Type B pancreatic cell (in vitro differentiated cells): ENCODE results near the gene TBC1D8. TPM values are rescaled to one million over a fixed set of nuclear protein-coding genes. Genes with fewer than 3 reads are reported as not detected.

ENCODE experiments used
- DNase-seq: peaks from one replicate; pipeline ENCODE4 v3.0.0; 2021; ENCODE audit warnings: mixed read lengths; ENCODE audit not compliant: unreplicated experiment; ENCODE audit errors: extremely low spot score
- H3K27ac Mint-ChIP-seq: 2 replicates; pipeline ENCODE4 v1.8.0; 2021; ENCODE audit warnings: mild to moderate bottlenecking, mixed read lengths
- H3K27me3 Mint-ChIP-seq: 2 replicates; pipeline ENCODE4 v1.8.0; 2021; ENCODE audit warnings: mixed read lengths
- H3K36me3 Mint-ChIP-seq: 2 replicates; pipeline ENCODE4 v1.8.0; 2021; ENCODE audit warnings: mixed read lengths
- H3K4me1 Mint-ChIP-seq: one replicate; pipeline ENCODE4 v1.8.0; 2021; ENCODE audit warnings: mixed read lengths; ENCODE audit not compliant: unreplicated experiment
- H3K4me3 Mint-ChIP-seq: 2 replicates; pipeline ENCODE4 v1.8.0; 2021; ENCODE audit warnings: mild to moderate bottlenecking, mixed read lengths
- H3K9me3 Mint-ChIP-seq: 2 replicates; pipeline ENCODE4 v1.8.0; 2021; ENCODE audit warnings: mixed read lengths
- long read RNA-seq: library from polyadenylated mRNA; unstranded; transcript quantifications from one replicate; pipeline ENCODE4 v2.0.0, GENCODE V29; 2020
- total RNA-seq: library from RNA; stranded (reverse); gene quantifications from 2 replicates; pipeline ENCODE4 v1.2.1, GENCODE V29; 2021; ENCODE audit warnings: low replicate concordance
- TF ChIP-seq, protein P1 (sequence below): fragments of 200-600 bp; sonication (generic); conservative IDR thresholded peaks from 2 replicates; pipeline ENCODE4 v1.5.0; 2021; ENCODE audit warnings: antibody characterized with exemption, mild to moderate bottlenecking

TBC1D8 gene
- total RNA-seq = 16.1 and 20.1 TPM in 2 replicates
- long read RNA-seq, partial matches to known transcripts = 7 of 8 reads
- long read RNA-seq, other reads (novel, unspliced or antisense) = 1 of 8 reads

DNA sequence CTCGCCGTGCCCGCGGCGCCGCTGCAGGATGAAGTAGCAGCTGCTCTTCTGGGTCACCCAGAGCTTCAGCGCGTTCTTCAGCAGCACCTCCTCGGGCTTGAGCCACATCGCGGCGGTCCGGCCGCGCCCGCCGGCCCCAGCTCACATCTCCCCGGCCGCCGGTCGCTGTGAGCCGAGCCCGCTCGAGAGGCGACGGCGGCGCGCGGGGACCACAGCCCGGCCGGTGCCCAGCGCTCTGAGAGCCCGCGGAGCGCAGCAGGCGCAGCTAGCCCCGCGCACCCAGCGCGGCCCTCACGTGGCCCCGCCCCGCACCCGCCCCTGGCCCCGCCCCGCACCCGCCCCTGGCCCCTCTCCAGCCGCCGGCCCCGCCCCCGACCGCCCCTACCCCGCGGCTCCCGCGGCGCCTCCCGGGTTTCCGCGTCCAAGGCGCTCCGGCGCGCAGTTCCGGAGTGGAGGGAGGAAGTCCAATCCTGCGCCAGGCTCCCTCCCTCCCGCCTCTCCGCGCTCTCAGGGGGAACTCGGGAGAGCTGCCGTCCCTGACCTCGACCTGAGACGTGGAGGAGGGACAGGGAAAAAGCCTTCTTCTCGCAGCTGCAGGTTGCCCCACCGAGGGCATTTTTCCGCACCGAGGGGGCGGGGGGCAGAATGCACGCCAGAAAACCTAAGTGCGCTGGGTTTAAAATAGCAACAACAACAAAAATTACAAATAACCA, at the start of gene TBC1D8:
TBC1D8 (minus strand) TSS at position 237 of the 713 bp plus-strand sequence; CDS start at position 108, 129 bp downstream.
- TF ChIP-seq, protein P1, sequence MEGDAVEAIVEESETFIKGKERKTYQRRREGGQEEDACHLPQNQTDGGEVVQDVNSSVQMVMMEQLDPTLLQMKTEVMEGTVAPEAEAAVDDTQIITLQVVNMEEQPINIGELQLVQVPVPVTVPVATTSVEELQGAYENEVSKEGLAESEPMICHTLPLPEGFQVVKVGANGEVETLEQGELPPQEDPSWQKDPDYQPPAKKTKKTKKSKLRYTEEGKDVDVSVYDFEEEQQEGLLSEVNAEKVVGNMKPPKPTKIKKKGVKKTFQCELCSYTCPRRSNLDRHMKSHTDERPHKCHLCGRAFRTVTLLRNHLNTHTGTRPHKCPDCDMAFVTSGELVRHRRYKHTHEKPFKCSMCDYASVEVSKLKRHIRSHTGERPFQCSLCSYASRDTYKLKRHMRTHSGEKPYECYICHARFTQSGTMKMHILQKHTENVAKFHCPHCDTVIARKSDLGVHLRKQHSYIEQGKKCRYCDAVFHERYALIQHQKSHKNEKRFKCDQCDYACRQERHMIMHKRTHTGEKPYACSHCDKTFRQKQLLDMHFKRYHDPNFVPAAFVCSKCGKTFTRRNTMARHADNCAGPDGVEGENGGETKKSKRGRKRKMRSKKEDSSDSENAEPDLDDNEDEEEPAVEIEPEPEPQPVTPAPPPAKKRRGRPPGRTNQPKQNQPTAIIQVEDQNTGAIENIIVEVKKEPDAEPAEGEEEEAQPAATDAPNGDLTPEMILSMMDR = no peak
- Mint-ChIP-seq H3K27ac (peak within 1 kb of the TSS; percentile 37), H3K27me3 (peaks cover 21% of the 10 kb centered on the region)

GRCh38 chr2:101200676-101201075, 49.5 kb upstream of the TBC1D8 start:
- Mint-ChIP-seq H3K27me3 (no peaks in the 10 kb centered on the region), H3K4me1 (no peaks in the 10 kb centered on the region), H3K27ac (no peak overlapping the region), H3K36me3 (no peaks in the 10 kb centered on the region), H3K4me3 (no peak overlapping the region), H3K9me3 (no peaks in the 10 kb centered on the region)
- TF ChIP-seq, protein P1 = no peak
- no peak for DNase-seq

More for the DNA sequence above, at the start of gene TBC1D8:
- peaks cover 51% of the 10 kb centered on the region for H3K4me1 Mint-ChIP-seq
- peak; percentile 88 for DNase-seq
- H3K9me3 Mint-ChIP-seq = no peaks in the 10 kb centered on the region
- H3K36me3 Mint-ChIP-seq = no peaks in the 10 kb centered on the region
- H3K4me3 Mint-ChIP-seq = peak within 1 kb of the TSS; percentile 87

DNA sequence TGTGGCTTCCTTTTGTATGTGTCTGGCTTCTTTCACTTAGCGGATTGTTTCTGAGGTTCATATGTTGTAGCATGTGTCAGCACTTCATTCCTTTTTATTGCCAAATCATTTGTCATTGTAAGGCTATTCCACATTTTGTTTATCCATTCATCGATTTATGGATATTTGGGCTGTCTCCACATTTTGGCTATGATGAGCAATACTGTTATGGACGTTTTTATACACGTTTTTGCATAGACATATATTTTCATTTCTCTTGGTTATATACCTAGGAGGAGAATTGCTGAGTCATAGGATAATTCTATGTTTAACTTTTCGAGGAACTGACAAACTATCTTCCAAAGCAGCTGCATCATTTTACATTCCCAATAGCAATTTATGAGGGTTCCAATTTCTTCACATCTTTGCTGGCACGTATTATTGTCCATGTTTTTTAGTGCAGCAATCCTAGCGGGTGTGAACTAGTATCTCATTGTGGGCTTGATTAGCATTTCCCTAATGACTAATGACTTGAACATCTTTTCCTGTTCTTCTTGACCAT, 48.1 kb upstream of the TBC1D8 start:
- no peaks in the 10 kb centered on the region for H3K9me3 Mint-ChIP-seq
- no peak overlapping the region for H3K4me3 Mint-ChIP-seq
- no peaks in the 10 kb centered on the region for H3K27me3 Mint-ChIP-seq
- TF ChIP-seq, protein P1 = no peak
- H3K27ac Mint-ChIP-seq = no peak overlapping the region
- no peak for DNase-seq
- H3K36me3 Mint-ChIP-seq = no peaks in the 10 kb centered on the region
- H3K4me1 Mint-ChIP-seq = no peaks in the 10 kb centered on the region

DNA sequence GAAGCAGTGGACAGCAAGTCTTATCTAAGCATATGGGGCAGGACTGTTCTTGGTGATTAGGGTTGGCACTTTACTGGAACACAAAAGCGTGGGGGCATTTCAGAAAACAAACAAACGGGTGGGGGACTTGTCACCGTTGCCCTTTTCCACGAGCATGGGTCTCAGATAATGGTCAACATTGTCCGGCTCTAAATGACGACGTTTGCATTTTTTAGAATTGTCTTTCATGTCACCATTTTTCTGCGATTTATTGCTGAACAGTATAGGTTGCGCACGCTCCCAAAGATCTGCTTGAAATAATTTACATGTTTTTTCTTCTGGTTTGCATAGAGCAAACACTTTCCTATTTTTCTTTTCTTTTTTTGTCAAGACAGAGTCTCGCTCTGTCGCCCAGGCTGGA, 46.6 kb upstream of the TBC1D8 start:
- Mint-ChIP-seq H3K36me3 (no peaks in the 10 kb centered on the region), H3K9me3 (no peaks in the 10 kb centered on the region), H3K27me3 (no peaks in the 10 kb centered on the region), H3K4me1 (peaks cover 6% of the 10 kb centered on the region), H3K4me3 (no peak overlapping the region), H3K27ac (no peak overlapping the region)
- DNase-seq = no peak
- TF ChIP-seq, protein P1 = no peak

DNA sequence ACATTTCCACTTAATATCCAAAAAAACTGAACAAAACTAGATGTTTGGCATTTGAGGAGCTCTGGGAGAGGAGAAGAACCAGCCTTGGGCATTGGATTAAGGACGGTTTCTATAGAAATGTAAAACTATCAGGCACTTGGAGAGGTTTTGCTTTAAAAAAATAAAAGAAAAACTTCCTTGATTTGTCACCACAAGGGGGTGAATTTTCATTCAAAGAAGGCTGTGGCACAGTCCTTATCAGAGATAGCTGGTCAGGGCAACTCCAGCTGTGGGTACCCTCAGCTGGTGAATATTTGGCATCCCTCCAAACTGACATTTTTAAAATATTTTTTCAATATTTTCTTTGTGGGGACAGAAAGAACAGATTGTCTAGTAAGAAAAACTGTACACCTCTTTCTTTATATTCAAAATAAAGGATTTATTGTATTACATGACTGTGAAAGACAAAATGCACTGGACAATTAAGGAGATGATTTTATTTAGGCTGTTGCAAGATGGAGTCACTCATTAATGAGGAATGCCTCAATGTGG, 46.1 kb upstream of the TBC1D8 start:
- Mint-ChIP-seq H3K27me3 (no peaks in the 10 kb centered on the region), H3K4me1 (peaks cover 7% of the 10 kb centered on the region), H3K9me3 (no peaks in the 10 kb centered on the region), H3K36me3 (no peaks in the 10 kb centered on the region), H3K4me3 (no peak overlapping the region), H3K27ac (no peak overlapping the region)
- TF ChIP-seq, protein P1 = peak; percentile 39
- no peak for DNase-seq
